Pancreas (tissue), 10 donors: ENCODE results near the gene DONSON. TPM values are rescaled to one million over a fixed set of nuclear protein-coding genes. Genes with fewer than 3 reads are reported as not detected.
A peak's percentile ranks its signal among the peaks of the same experiment; 100 is the strongest.
"Not testable (repeated sequence)": the region's sequence is repeated elsewhere in the genome, so short reads cannot be mapped to it uniquely, and the experiment has no call there.

ENCODE experiments used
- ATAC-seq, 4 donors: fragments of 200-7000 bp; cut with Tn5 transposase; one replicate each; pipeline versions ENCODE4 v1.8.0 to v1.9.1; 2020; ENCODE audit warnings: mild to moderate bottlenecking in 4 of 4, moderate library complexity in 4 of 4
- DNase-seq, 6 donors: peaks; one replicate each; pipeline ENCODE4 v3.0.0-alpha.2; 2020
- FAIRE-seq: peaks from 2 replicates; lab custom pipeline; 2012; peaks lifted over from hg19 to GRCh38; lab: Jason Lieb, UNC
- H3K27ac ChIP-seq, 4 donors: fragments of 200-600 bp; sonication (generic); 1 replicate in 3 of 4; 2 replicates in 1 of 4; pipeline versions ENCODE4 v1.5.0 to v1.8.0; 2020
- H3K27me3 ChIP-seq, 4 donors: fragments of 200-600 bp; one replicate each; pipeline ENCODE4 v1.8.0; 2021
- H3K36me3 ChIP-seq, 3 donors: fragments of 200-600 bp; sonication (generic) in 1 of 3; one replicate each; pipeline versions ENCODE4 v1.5.0 to v1.8.0; 2020 to 2021
- H3K4me1 ChIP-seq, 3 donors: fragments of 200-600 bp; one replicate each; pipeline ENCODE4 v1.8.0; 2021
- H3K4me3 ChIP-seq, 4 donors: fragments of 200-600 bp; sonication (generic) in 2 of 4; one replicate each; pipeline versions ENCODE4 v1.5.0 to v1.8.0; 2020 to 2021
- H3K9me3 ChIP-seq, 4 donors: fragments of 200-600 bp; one replicate each; pipeline ENCODE4 v1.8.0; 2021
- CTCF ChIP-seq, 4 donors: fragments of 200-600 bp; sonication (generic) in 3 of 4; IDR thresholded peaks; one replicate each; pipeline versions ENCODE4 v1.5.0 to v1.8.0; 2021; ENCODE audit warnings: antibody characterized with exemption in 4 of 4
- WGBS, 2 donors: extraction: QIAGEN DNeasy Blood & Tissue Kit; methylation state at CpG; one replicate each; pipeline ENCODE4 v1.1.7; 2013; 5-methylcytosine and 5-hydroxymethylcytosine counted together
- intact Hi-C, 3 donors: fragments of 100-400 bp; cut with DNase I; formaldehyde crosslinking; loops; one replicate each; pipeline versions ENCODE4 v1.11.1 to v1.14.2; 2022
- polyA plus RNA-seq, 2 donors: library from polyadenylated mRNA; stranded (reverse); fragments of 200-250 nt; gene quantifications; one replicate each; pipeline ENCODE4 v1.2.3, GENCODE V29; 2013
- total RNA-seq, 6 donors: library from RNA; stranded (reverse); fragmentation: NEBNext Ultra II Directional in 4 of 6; extraction: Animal tissue kit (Norgen Biotek cat#: 25700) in 4 of 6; gene quantifications; one replicate each; pipeline versions ENCODE4 v1.2.1 to v1.2.4, GENCODE V29; 2021 to 2023
- donor health status: healthy with polysubstance abuse.
- donor health status: DM: no; HTN: no; CAD: no; lungs with moderate emphysema.
- donor health status: DM: no; HTN: no; CAD: no.
- donor health status: control.
- donor health status: control.
- donor health status: Bipolar disorder and iron deficiency.
- donor health status: DM: yes; HTN: yes; CAD: no.
- donor health status: DM: no; HTN: no; CAD: no.
- donor health status: DM: no; HTN: no; CAD: no.
- donor health status: DM: yes; HTN: yes; CAD: no.

The DONSON gene
- total RNA-seq (1 to 10 TPM; 2.4 to 5.3 (median 3.0) TPM), polyA plus RNA-seq (10 to 100 TPM in 1 of 2 donors, 1 to 10 TPM in 1; 6.7 to 11.1 TPM)

DNA sequence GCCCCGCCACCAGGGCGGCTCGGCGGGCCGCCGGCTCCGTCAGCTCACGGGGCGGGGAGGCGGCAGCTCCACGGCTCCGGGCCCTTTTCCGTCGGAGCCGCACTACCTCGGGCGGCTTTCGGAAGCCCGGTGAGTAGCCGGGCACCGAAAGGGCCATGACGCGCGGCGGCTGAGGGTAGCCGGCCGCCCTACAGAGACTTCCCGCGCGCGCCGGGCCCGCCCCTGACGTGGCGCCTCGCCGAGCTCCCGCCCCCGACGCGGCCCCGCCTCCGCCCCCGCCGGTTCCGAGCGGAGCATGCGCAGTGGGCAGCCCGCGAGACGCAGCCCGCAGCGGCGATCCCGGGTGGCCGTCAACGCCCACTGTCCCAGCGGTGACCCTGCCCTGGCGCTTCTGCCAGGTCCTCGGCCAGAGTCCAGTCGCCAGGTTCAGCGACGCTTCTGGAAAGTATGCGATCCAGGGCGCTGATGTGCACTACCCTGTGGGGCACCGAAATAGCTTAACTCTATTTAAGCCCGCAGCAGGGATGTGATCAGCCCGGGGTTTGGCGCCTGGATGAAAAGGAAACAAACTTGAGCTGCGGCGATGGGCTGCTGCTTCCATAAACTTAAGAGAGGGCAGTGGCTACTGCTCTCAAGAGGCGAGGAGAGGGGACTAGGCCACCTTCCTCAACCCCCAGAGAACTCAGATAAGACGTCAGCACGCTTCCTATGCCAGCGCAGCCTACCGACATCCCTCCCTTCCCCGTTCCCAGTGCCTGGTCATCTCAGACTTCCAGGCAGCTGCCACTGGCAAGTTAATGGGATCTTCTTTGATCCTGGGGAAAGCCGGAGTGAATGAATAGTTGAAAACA is at the start of gene DONSON:
DONSON (minus strand) TSS at position 200 of the 851 bp plus-strand sequence; CDS start at position 157, 43 bp downstream.
- Histone ChIP-seq H3K27me3 (no peaks in the 10 kb centered on the region), H3K9me3 (no peaks in the 10 kb centered on the region), H3K27ac (peak within 1 kb of the TSS; percentile 73 to 88 (median 80)), H3K4me3 (peak within 1 kb of the TSS; percentile 93 to 98 (median 97)), H3K4me1 (peaks cover 0 to 5% (median 4%) of the 10 kb centered on the region in 3 donors), H3K36me3 (no peaks in the 10 kb centered on the region)
- DNase-seq (peak; percentile 82 to 99 (median 92)), ATAC-seq (peak; percentile 94 to 99 (median 98)), FAIRE-seq (no peak)
- TF ChIP-seq CTCF (IDR thresholded peaks at IDR 0.05): no peak
- 1% methylated on average over 36 to 78 of the region's 78 CpGs for WGBS, 2 donors
- intact Hi-C loops: no loop called here

- TF ChIP-seq CTCF (IDR thresholded peaks at IDR 0.05): no peak
- Histone ChIP-seq H3K4me1 (no peaks in the 10 kb centered on the region), H3K36me3 (no peaks in the 10 kb centered on the region), H3K27ac (no peak overlapping the region), H3K4me3 (no peak overlapping the region), H3K9me3 (no peaks in the 10 kb centered on the region), H3K27me3 (no peaks in the 10 kb centered on the region)
- intact Hi-C loops: no loop called here
- FAIRE-seq (no peak), DNase-seq (no peak), ATAC-seq (no peak)
- 86 to 87% methylated on average over 2 of the region's 2 CpGs for WGBS, 2 donors
Observed at GRCh38 chr21:33634254-33634653, 45.8 kb upstream of the DONSON start.

- H3K4me3 ChIP-seq, intact Hi-C loops, H3K36me3 ChIP-seq, H3K4me1 ChIP-seq, DNase-seq, H3K27me3 ChIP-seq, ATAC-seq, FAIRE-seq, H3K9me3 ChIP-seq, H3K27ac ChIP-seq: not testable (repeated sequence)
- WGBS, 2 donors: 95 to 96% methylated on average over 7 of the region's 7 CpGs
Observed at GRCh38 chr21:33626151-33626550, 37.7 kb upstream of the DONSON start.

DNA sequence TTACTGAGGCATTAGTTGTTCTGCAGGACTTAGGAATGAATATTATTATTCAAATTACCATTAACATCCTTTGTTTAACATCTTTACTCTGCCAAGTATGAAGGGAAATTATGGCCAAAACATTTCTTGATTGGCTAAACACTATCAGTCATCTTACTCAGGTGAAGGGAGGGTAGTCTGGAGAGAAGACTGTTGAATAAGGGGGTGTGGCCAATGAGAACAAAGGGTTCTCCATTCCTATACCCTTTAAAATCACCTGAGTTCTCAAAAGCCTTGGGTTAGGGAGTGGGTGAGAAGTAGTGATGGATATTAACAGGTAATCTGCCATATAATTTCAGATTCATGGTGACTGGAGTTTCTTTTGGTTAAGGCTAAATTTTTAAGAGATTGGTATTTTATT is 33.8 kb upstream of the DONSON start:
- Histone ChIP-seq H3K9me3 (no peaks in the 10 kb centered on the region), H3K4me1 (no peaks in the 10 kb centered on the region), H3K4me3 (no peak overlapping the region), H3K27ac (no peak overlapping the region), H3K36me3 (peaks cover 0 to 8% (median 0%) of the 10 kb centered on the region in 3 donors), H3K27me3 (no peaks in the 10 kb centered on the region)
- FAIRE-seq (no peak), DNase-seq (no peak), ATAC-seq (no peak)
- no peak for TF ChIP-seq CTCF (IDR thresholded peaks at IDR 0.05)
- intact Hi-C loops: no loop called here

DNA sequence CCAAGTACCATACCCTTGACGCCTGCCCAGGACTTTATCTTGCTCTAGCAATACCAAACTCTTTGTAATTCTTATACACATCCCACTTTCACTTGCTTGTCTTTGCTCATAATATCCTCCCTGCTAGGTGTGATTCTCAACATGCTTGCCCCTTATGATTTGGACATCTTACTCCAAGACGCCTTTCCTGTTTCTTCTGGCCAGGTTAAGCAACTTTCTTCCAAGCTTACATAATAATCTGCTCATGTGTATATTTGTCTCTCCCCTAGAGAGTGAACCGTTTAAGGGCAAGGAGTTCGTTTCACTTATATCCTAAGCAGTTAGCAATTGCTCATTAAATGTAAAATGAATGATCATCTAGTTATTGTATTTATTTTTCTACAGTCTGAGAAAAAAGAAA is 31.2 kb upstream of the DONSON start:
- intact Hi-C loops: no loop called here
- Histone ChIP-seq H3K27ac (no peak overlapping the region), H3K4me3 (no peak overlapping the region), H3K9me3 (no peaks in the 10 kb centered on the region), H3K4me1 (no peaks in the 10 kb centered on the region), H3K36me3 (peaks cover 0 to 8% (median 0%) of the 10 kb centered on the region in 3 donors), H3K27me3 (no peaks in the 10 kb centered on the region)
- ATAC-seq (no peak), DNase-seq (no peak), FAIRE-seq (no peak)
- TF ChIP-seq CTCF (IDR thresholded peaks at IDR 0.05): no peak
- WGBS, 2 donors: 88 to 91% methylated on average over 4 of the region's 4 CpGs
